ENCODE measurements around the gene CLTCL1.
"Not testable (repeated sequence)": the region's sequence is repeated elsewhere in the genome, so short reads cannot be mapped to it uniquely, and the experiment has no call there.

Gene CLTCL1

GRCh38 chr22:19174106-19175025, 117.2 kb downstream of the CLTCL1 start:
- DNase-seq = no peak

- DNase-seq = no peak
Measured at GRCh38 chr22:19173047-19174035, 118.2 kb downstream of the CLTCL1 start.

GRCh38 chr22:19172213-19173046, 119.1 kb downstream of the CLTCL1 start:
- no peak for DNase-seq

- DNase-seq = no peak
Measured at GRCh38 chr22:19169947-19170318, 121.6 kb downstream of the CLTCL1 start.

- DNase-seq = no peak
Measured at GRCh38 chr22:19169002-19169946, 122.2 kb downstream of the CLTCL1 start.

- no peak for DNase-seq
Measured at GRCh38 chr22:19168088-19168890, 123.2 kb downstream of the CLTCL1 start.

- no peak for DNase-seq
Measured at GRCh38 chr22:19167106-19167869, 124.2 kb downstream of the CLTCL1 start.

- DNase-seq = no peak
Measured at GRCh38 chr22:19166421-19166820, 125.1 kb downstream of the CLTCL1 start.

GRCh38 chr22:19164425-19164824, 127.1 kb downstream of the CLTCL1 start:
- DNase-seq = no peak

GRCh38 chr22:19158649-19159048, 132.9 kb downstream of the CLTCL1 start:
- DNase-seq = not testable (repeated sequence)

GRCh38 chr22:19156109-19156508, 135.4 kb downstream of the CLTCL1 start:
- DNase-seq = not testable (repeated sequence)

- DNase-seq = no peak
Measured at GRCh38 chr22:19152942-19153883, 138.3 kb downstream of the CLTCL1 start.

GRCh38 chr22:19151329-19152191, 140.0 kb downstream of the CLTCL1 start:
- DNase-seq = no peak

GRCh38 chr22:19150482-19151328, 140.8 kb downstream of the CLTCL1 start:
- DNase-seq = no peak

- DNase-seq = no peak
Measured at GRCh38 chr22:19149991-19150390, 141.5 kb downstream of the CLTCL1 start, which contains the start of gene GSC2. Gene GSC2, minus strand, starts transcription at chr22:19150292. Its CDS starts 9 bp downstream, at chr22:19150283.
